HG02852 (cell line): ENCODE data around the gene RALGPS2.

ENCODE experiments used
- ATAC-seq: cut with Tn5 transposase; IDR thresholded peaks from one replicate; pipeline ENCODE4 v1.9.1; 2021; ENCODE audit warnings: mild to moderate bottlenecking, moderate library complexity; ENCODE audit not compliant: unreplicated experiment

RALGPS2 gene

DNA sequence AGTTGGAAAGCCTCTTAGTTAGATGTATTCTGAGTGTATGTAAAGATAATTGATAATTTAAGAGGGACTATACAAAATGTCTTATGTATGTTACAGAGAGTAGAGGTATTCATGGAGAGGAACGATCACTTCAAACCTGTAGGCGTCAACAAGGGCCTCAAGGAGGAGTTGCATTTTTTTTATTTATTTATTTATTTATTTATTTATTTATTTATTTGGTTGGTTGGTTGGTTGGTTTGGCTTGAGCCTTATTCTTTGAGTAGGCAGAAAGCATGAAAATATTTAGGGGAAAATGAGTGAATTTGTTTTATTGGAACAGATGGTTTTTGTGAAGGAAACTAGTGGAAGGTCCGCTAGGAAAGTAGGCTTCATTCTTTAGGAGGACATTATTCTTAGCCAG is 137.4 kb downstream of the RALGPS2 start:
- ATAC-seq: no peak

DNA sequence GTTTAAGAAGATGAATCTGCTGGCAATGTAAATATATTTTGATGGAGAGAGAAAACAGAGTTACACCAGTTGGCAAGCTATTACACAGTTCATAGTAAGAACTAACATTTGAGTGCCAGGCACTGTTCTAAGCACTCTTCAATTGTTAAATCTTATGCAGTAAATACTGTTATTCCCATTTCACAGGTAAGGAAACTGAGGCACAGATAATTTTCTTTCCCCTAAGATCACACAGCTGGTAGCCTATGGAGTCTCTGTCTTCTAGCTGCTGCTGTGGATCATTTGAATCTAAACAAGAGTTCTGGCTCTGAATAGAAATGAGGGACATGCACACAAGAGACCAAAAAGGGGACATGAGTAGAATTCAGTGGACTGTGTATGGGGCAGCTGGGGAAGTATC is 137.8 kb downstream of the RALGPS2 start:
- no peak for ATAC-seq

DNA sequence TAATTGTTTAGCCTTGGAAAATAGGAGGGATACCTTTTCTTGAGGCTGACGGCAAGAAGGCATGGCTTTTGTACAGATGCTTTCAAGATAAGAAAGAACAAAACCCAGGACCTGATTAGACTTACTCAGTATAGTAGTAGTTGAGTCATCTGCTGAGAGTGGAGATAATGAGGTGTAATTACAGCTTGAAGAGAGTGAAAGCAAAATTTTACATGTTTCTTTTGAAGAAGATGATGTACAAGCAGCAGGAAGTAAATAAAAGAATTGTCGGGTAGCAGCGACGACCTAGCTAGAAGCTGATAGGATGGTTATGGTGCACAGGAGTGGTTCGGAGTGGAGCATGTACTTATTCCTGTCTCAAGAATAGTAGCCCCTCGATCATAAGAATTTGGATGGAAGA is 139.3 kb downstream of the RALGPS2 start:
- ATAC-seq: no peak

DNA sequence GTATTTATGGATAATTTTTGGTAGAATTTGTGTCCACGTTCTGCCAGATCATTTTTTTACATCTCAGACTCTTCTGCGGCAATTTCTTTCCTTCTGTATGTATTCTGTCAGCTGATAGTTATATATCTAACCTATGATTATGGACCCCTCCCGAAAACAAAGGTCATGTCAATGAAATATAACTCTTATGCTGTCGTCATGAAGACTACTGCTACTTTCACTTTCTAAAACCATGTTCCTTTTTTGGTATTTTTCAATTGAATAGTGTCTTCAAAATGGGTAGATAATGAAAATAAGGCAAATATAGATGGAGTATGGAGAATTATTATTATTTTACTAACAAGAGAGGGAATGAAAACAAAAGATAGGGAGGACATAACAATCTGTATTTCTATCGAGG is 142.6 kb downstream of the RALGPS2 start:
- no peak for ATAC-seq

GRCh38 chr1:178868706-178869105 is 143.7 kb downstream of the RALGPS2 start:
- no peak for ATAC-seq

DNA sequence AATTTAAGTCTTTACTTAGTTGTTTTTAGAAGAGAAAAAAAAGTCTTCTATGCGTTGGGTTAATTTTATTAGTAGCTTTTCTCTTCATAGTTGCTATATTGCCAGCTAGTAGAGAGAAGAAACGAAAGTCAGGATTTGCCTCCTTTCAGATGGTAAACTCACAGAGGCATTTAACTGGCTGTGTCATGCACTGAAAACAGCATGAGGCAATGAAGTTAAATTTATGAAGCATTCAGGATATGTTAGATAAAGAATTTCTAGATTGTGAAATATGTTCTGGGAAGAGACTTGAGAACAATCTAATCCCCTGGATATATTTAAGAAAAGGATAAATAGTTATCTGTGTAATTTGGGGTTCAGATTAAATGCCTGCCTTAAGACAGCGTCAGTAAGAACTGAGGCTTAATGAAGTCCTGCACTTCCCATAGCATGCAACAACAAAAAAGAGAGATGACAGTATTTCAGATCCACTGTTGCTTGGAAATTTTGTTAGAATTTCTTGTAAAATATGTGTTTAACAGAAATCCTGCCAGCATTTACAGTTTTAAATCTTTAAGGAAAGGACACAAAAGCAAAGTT is 144.2 kb downstream of the RALGPS2 start:
- ATAC-seq: no peak

GRCh38 chr1:178870221-178870620 is 145.2 kb downstream of the RALGPS2 start:
- ATAC-seq: no peak

DNA sequence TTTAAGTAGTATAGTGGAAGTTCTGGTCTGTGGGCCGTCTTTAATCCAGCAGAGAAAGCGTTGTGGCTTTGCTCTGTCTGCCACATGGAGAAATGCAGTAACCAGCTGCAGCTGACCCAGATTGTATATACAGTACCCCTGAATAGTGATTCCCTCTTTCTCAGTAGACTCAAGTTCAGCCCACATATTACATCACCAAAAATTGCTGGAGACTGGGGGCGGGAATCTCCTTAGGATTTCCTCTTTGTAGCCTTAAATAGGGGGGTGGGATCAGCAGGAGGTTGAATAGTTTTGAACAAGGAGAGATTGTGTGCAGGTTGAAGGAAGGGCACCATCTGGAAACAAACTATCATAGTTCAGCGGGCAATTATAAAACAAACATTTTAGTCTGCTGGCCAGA is 145.9 kb downstream of the RALGPS2 start, which contains the start of gene ANGPTL1:
TSS of gene ANGPTL1 (minus strand) at position 134 of the 400 bp plus-strand sequence. CDS start 5,301 bp downstream, outside the sequence.
- no peak for ATAC-seq

- no peak for ATAC-seq
Observed at GRCh38 chr1:178871551-178872320, 146.7 kb downstream of the RALGPS2 start.

DNA sequence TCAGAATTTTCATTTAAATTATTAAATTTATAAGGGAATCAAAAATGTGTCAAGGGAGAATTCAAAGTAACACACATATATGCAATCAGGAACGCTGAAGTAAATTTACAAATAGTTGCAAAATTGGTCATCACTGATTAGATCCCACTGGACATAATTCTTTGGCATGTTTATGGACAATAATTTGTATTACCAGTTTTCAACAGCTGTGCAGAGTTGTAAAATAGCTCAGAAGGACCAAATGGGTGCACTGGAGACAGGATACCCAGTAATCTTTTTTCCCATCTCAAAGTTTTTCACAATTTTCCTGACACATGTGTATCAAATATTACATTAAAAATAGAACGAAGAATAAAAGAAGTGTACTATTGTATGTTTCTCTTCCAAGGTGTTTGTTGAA is 149.9 kb downstream of the RALGPS2 start:
- no peak for ATAC-seq

GRCh38 chr1:178875936-178876335 is 150.9 kb downstream of the RALGPS2 start:
- no peak for ATAC-seq

DNA sequence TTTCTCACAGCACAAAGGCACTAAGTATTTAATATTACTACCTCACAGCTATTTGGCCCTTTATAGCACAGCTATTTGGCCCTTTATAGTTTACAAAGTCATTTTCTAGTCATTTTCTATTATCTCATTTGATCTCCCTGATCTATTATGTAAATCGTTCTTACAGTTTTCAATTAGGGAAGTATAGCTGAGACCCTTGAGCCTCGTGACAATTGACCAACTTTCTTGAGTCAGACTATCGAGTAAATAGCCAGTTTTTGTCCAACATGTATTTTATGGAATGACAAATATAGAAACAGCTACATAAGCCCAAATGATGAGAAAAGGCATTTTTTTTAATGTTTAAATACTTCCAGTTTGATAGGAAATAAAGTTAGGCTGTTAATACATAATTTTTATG is 152.9 kb downstream of the RALGPS2 start:
- ATAC-seq: no peak

GRCh38 chr1:178881950-178882349 is 156.9 kb downstream of the RALGPS2 start:
- ATAC-seq: no peak

DNA sequence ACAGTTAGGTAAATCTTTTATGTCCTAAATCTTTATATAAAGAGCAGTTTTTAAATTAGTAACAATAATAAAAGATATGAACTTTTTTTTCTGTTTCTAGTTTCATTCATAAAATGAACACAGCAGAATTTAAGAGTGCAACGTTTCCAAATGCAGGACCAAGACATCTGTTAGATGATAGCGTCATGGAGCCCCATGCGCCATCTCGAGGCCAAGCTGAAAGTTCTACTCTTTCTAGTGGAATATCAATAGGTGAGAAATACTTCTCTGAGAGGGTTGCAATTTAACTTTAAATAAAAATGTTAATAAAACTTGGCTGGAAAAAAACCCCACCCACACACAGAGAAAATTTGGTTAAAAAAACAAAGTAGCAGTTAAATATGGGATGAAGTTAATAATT is 160.8 kb downstream of the RALGPS2 start:
- no peak for ATAC-seq

DNA sequence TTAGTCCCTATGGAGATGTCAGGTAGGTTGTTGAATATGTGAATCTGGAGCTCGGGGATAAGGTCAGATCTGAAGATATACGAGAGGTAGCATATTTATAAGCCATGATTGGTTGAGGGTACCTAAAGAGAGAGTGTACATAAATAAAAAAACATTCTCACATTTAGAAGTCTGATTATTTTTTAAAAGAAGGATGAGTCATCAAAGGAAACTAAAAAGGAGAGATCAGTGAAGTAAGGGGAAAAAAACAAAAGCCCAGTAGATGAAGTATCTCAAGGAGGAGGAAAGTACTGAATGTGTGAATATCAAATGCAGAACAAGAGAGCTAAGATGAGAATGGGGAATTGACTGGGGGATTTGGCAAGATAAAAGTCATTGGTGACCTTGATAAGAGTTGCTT is 161.5 kb downstream of the RALGPS2 start:
- no peak for ATAC-seq

GRCh38 chr1:178895928-178896327 is 170.9 kb downstream of the RALGPS2 start:
- no peak for ATAC-seq

- no peak for ATAC-seq
Observed at GRCh38 chr1:178898401-178898800, 173.4 kb downstream of the RALGPS2 start.

- no peak for ATAC-seq
Observed at GRCh38 chr1:178899402-178899801, 174.4 kb downstream of the RALGPS2 start.

DNA sequence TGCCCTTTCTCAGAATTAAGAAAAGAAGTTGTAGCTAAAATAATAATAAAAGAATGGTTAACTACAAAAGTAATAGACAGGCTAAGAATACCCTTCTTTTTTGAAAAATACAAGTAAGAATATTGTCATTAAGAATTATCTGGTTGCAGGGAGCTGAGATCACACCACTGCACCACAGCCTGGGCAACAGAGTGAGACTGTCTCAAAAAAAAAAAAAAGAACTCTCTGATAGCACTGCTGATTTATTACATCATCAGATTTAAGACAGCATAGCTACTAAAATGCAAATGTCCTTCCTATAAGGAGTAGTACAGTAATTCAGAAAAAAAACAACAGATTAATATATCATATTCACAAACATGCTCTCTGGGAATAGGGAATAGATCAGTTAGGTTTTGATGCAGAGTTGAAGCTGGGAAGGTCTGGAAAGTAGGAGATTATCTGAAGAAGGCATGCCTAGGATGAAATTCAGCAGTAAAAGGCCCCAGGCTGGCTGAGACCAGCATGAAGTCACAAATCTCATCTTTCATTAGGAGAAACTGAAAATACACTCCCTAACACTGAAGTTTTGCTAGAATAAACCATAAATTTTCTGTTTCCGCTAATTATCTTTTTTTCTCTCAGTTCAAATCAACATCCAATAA is 176.6 kb downstream of the RALGPS2 start:
- no peak for ATAC-seq

DNA sequence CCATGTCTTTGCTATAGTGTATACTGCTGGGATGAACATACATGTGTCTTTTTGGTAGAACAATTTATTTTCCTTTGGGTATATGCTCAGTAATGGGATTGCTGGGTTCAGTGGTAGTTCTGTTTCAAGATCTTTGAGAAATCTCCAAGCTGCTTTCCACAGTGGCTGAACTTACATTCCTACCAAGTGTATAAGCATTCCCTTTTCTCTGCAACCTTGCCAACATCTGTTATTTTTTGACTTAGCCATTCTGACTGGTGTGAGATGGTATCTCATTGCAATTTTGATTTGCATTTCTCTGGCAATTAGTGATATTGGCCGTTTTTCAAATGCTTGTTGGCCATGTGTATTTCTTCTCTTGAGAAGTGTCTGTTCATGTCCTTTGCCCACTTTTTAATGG is 183.3 kb downstream of the RALGPS2 start:
- ATAC-seq: no peak

- ATAC-seq: no peak
Observed at GRCh38 chr1:178910023-178910422, 185.0 kb downstream of the RALGPS2 start.

- no peak for ATAC-seq
Observed at GRCh38 chr1:178912597-178912996, 187.6 kb downstream of the RALGPS2 start.
